Right lobe of liver (tissue), 6 donors: ENCODE results near the gene GJC1. TPM values are rescaled to one million over a fixed set of nuclear protein-coding genes. Genes with fewer than 3 reads are reported as not detected.

Source experiments
- ATAC-seq, 4 donors: fragments of 200-7000 bp; cut with Tn5 transposase; one replicate each; pipeline ENCODE4 v1.9.1; 2020; ENCODE audit warnings: mild to moderate bottlenecking in 4 of 4, moderate library complexity in 4 of 4
- DNase-seq, 3 donors: peaks; one replicate each; pipeline ENCODE4 v3.0.0-alpha.2; 2020
- H3K27ac ChIP-seq, 3 donors: fragments of 200-600 bp; one replicate each; pipeline ENCODE4 v1.8.0; 2022
- H3K27me3 ChIP-seq, 2 donors: fragments of 200-600 bp; one replicate each; pipeline ENCODE4 v1.8.0; 2022
- H3K36me3 ChIP-seq, 4 donors: fragments of 200-600 bp; sonication (generic) in 1 of 4; one replicate each; pipeline versions ENCODE4 v1.5.1 to v1.8.0; 2017 to 2022; ENCODE audit warnings: control low read depth in 1 of 4
- H3K4me1 ChIP-seq, 4 donors: fragments of 200-600 bp; sonication (generic) in 1 of 4; one replicate each; pipeline versions ENCODE4 v1.5.1 to v1.8.0; 2017 to 2022; ENCODE audit warnings: control low read depth in 1 of 4
- H3K4me3 ChIP-seq, 3 donors: fragments of 200-600 bp; one replicate each; pipeline ENCODE4 v1.8.0; 2022
- H3K9me3 ChIP-seq, 4 donors: fragments of 200-600 bp; sonication (generic) in 1 of 4; one replicate each; pipeline versions ENCODE4 v1.5.1 to v1.8.0; 2017 to 2022; ENCODE audit warnings: control low read depth in 1 of 4
- CTCF ChIP-seq, 4 donors: fragments of 200-600 bp in 3 of 4; fragments of 450-650 bp in 1 of 4; IDR thresholded peaks; one replicate each; pipeline versions ENCODE4 v1.5.1 to v1.8.0; 2016 to 2022; ENCODE audit warnings: antibody characterized with exemption in 4 of 4, mild to moderate bottlenecking in 2 of 4
- WGBS: methylation state at CpG from one replicate; pipeline ENCODE4 v1.1.6; 2018; ENCODE audit warnings: low coverage, low lambda C conversion rate; ENCODE audit not compliant: insufficient coverage; ENCODE audit errors: missing lambda C conversion rate; 5-methylcytosine and 5-hydroxymethylcytosine counted together
- intact Hi-C, 2 donors: fragments of 100-400 bp; cut with DNase I; formaldehyde crosslinking; loops; one replicate each; pipeline versions ENCODE4 v1.11.2 to v1.14.1; 2022
- total RNA-seq, 6 experiments: library from RNA; depleted of rRNA in 2 of 6; stranded (reverse); fragments of >200 nt in 2 of 6; fragmentation: NEBNext Ultra II Directional in 3 of 6; extraction: Animal tissue kit (Norgen Biotek cat#: 25700) in 3 of 6; gene quantifications; one replicate each; pipeline versions ENCODE4 v1.1.0 to v1.2.4, GENCODE V29; 2016 to 2023
- donor health status: DM: no; HTN: yes; CAD: no.
- donor health status: DM: no; HTN: no; CAD: no.
- donor health status: DM: no; HTN: no; CAD: no.
- donor health status: DM: no; HTN: yes; CAD: no.
- donor health status: DM: no; HTN: yes; CAD: no.

Gene GJC1
- total RNA-seq, 6 experiments from 2014 or later, result 0.18 to 0.84 (median 0.33) TPM

GRCh38 chr17:44749076-44749979, 80.8 kb downstream of the GJC1 start:
- Histone ChIP-seq H3K27me3 (no peaks in the 10 kb centered on the region), H3K9me3 (no peaks in the 10 kb centered on the region), H3K27ac (no peak overlapping the region), H3K4me1 (no peaks in the 10 kb centered on the region), H3K4me3 (no peak overlapping the region), H3K36me3 (no peaks in the 10 kb centered on the region)
- ATAC-seq (no peak), DNase-seq (no peak)
- TF ChIP-seq CTCF (IDR thresholded peaks at IDR 0.05), result no peak
- intact Hi-C loops, result no loop called here
- 100% methylated on average over 3 of the region's 19 CpGs for WGBS

Other genes starting within 250 kb of the GJC1 start
- gene MEIOC, start 173.8 kb downstream of the GJC1 start, total RNA-seq, result not detected
- gene CCDC43, start 140.5 kb downstream of the GJC1 start, total RNA-seq, result 1 to 10 TPM; 4.5 to 8.4 (median 5.6) TPM
- 1 to 10 TPM in 5 of 6 experiments, under 1 TPM in 1; 0.81 to 2.3 (median 1.7) TPM for gene DBF4B, start 121.6 kb downstream of the GJC1 start, total RNA-seq
- under 1 TPM in 4 of 6 experiments, not detected in 2; 0.04 to 0.12 (median 0.08) TPM for gene ADAM11, start 71.3 kb downstream of the GJC1 start, total RNA-seq
- not detected for gene HIGD1B, start 17.6 kb upstream of the GJC1 start, total RNA-seq
- 10 to 100 TPM; 29.9 to 42.4 (median 35.1) TPM for gene EFTUD2, start 69.2 kb upstream of the GJC1 start, total RNA-seq
- gene GFAP, start 85.2 kb upstream of the GJC1 start, total RNA-seq, result under 1 TPM; 0.18 to 0.50 (median 0.27) TPM
- gene KIF18B, start 117.5 kb upstream of the GJC1 start, total RNA-seq, result under 1 TPM; 0.20 to 0.99 (median 0.35) TPM
- gene C1QL1, start 138.0 kb upstream of the GJC1 start, total RNA-seq, result under 1 TPM in 4 of 6 experiments, not detected in 2; 0.31 to 0.62 (median 0.38) TPM
- gene DCAKD, start 221.3 kb upstream of the GJC1 start, total RNA-seq, result 10 to 100 TPM; 13.2 to 20.6 (median 16.6) TPM
- 10 to 100 TPM; 50.8 to 76.7 (median 72.0) TPM for gene NMT1, start 231.0 kb upstream of the GJC1 start, total RNA-seq